Fibroblast of skin of left quadriceps (primary cell): ENCODE results near the gene SRPK2.

Source experiments
- DNase-seq, 2 experiments: peaks; one replicate each; pipeline ENCODE4 v3.0.0-alpha.2; 2013; ENCODE audit warnings: low read depth in 2 of 2

Gene SRPK2

GRCh38 chr7:105191331-105191730, 197.4 kb downstream of the SRPK2 start:
- no peak for DNase-seq

- no peak for DNase-seq
Observed at GRCh38 chr7:105189859-105190492, 198.7 kb downstream of the SRPK2 start.

GRCh38 chr7:105188201-105188600, 200.5 kb downstream of the SRPK2 start:
- no peak for DNase-seq

DNA sequence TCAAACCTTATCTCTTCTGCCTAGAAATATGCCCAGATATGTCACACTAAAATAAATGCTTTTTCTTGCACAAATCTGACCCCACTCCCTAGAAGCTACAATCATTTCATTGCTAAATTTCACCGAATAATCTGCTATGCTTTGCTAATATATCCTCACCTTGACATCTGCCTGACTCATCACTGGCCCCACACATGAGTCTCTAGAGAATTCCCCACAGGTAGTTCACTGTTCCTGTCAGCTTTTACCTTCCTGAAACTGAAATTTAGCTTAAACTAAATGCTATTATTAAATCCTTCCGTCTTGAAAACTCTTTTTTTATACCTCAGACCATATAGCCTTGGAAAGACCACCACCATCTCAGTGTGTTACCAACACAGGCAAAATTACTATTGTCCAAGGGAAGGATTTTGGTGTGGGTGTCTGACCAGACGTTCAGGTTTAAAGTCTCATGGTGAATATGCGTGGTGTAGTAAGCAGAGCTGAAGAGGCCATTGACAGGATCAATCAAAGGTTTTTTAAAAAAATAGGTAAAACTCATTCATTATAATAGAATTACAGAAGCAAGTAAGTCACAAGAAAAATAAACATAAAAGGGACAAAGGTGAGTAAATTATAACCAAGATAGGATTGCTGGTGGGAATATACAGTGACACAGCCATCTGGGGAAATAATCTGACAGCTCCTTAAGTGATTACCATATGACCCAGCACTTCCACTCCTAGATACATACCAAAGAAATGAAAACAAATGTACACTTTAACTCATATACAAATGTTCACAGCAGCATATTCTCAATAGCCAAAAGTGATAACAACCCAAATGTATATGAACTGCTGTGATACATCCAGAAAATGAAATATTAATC, 201.2 kb downstream of the SRPK2 start:
- DNase-seq: no peak

DNA sequence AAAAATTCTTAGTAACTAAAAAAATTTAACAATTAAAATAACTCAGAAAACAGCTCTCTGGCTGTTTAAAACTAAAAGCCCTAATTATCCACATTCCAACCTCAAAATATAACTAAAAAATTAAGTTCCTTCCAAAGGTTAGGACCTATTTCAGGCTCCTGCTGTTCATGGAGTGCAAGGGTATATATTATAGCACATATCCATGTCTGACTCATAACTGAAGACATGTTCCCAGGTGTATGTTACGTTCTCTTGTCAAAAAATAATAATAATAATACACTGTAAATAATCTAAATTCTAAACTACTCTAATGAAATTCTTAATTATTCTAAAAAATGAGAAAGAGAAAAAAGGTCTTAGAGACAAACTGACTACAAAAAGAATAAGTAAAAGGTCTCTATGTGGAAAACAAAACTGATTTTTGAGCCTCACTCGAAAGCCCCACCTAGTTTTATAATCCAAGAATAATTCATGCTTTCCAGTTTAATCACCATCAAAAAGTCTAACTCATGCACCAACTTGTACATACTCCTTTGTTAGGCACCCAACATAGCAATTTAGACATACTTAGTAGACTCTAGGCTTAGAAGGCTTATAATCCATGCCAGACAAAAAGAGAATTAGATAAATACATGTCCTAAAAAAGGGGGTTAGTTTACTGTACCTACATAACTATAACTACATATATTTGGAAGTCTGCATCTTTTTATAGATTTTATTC, 203.3 kb downstream of the SRPK2 start:
- DNase-seq: no peak

DNA sequence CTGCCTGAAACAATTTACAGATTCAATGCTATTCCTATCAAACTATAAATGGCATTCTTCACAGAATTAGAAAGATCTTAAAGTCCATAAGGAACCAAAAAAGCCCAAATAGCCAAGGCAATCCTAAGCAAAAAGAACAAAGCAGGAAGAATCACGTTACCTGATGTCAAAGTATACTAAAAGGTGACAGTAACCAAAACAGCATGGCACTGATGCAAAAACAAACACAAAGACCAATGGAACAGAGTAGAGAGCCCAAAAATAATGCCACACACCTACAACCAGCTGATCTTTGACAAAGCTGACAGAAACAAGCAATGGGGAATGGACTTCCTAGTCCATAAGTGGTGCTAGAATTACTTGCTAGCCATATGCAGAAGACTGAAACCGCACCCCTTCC, 208.7 kb downstream of the SRPK2 start:
- DNase-seq: no peak

GRCh38 chr7:105178928-105179541, 209.7 kb downstream of the SRPK2 start:
- no peak for DNase-seq

- DNase-seq: no peak
Observed at GRCh38 chr7:105178177-105178576, 210.5 kb downstream of the SRPK2 start.

GRCh38 chr7:105177026-105177425, 211.7 kb downstream of the SRPK2 start:
- no peak for DNase-seq

DNA sequence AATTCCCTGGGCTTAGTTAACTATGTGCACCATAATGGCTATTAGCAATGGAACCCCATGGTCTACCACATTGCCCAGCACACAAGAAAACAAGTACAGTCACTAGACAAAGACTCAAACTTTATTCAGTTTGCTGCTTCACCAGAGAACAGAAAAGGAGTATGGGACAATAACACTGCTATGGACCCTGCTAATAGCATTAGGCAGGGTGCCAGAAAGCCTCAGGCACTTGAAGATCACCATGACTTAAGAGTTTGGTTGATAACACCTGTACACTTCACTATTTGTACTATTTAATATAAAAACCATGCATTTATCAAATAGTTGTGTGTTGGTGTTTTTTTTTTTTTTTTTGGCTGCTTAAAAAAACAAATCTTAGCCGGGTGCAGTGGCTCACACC, 215.1 kb downstream of the SRPK2 start:
- DNase-seq: no peak

DNA sequence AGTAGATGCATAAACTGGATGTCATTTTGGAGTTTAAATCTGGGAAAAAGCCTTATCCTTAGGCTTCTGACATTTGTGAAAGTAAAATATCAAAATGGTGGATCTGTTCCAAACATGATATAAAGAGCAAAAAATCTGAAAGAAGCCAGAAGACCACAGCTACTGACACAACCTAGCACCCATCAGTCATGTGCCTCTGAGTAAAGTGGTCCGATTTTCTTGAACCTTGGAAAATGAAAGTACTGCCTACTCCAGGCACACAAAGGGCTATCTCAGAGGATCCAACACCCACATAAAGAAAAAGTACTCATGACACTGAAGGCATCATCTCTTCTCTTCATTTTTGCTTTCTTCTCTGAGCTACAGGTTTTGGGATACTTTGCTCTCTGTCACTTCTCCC, 224.0 kb downstream of the SRPK2 start:
- no peak for DNase-seq

GRCh38 chr7:105163718-105164117, 225.0 kb downstream of the SRPK2 start:
- no peak for DNase-seq

GRCh38 chr7:105161366-105161765, 227.4 kb downstream of the SRPK2 start:
- DNase-seq: no peak

DNA sequence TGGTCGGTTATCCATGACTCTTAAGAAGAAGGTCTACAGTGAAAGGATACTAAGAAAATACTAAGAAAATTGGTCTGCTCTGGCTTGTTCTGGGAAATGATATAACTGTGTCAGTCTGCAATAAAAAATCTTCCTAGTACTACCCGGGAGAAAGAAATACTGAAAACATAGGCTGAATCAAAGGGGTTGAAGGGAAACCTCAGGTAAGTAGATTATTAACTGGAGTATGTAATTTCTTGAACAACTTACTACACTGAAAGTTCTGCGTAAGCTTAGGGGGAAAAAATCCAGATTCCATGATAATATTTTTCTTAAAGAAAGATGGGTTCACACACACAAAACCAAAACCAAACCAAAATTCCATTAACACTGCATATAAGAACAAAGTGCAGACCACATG, 231.4 kb downstream of the SRPK2 start:
- DNase-seq: no peak

GRCh38 chr7:105156731-105157130, 232.0 kb downstream of the SRPK2 start:
- peak; percentile 11 to 18 for DNase-seq

- DNase-seq: no peak
Observed at GRCh38 chr7:105154084-105154483, 234.6 kb downstream of the SRPK2 start.

- no peak for DNase-seq
Observed at GRCh38 chr7:105153531-105153930, 235.2 kb downstream of the SRPK2 start.

GRCh38 chr7:105151152-105151551, 237.6 kb downstream of the SRPK2 start:
- no peak for DNase-seq

- peak in 1 of 2 experiments; percentile 3 for DNase-seq
Observed at GRCh38 chr7:105149827-105150226, 238.9 kb downstream of the SRPK2 start.

DNA sequence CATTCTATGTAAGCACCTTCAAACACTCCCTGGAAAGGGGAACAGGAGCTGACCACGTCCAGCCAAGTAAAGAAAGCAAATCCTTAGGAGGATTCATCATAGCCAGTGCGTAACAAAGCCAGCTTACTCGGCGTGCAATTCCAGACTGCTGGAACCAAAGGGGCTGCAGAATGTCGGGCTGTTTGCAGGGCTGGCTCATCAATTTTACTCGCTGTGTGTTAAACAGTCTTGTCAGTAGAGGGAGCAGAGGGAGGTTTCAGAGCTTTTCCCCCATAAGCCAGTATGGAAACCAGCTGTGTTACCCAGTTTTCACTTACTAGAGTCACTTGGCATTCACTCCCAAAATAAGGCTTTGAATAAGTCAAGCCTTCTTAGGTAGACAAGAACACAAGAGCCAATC, 247.7 kb downstream of the SRPK2 start:
- DNase-seq: peak; percentile 21 to 28

GRCh38 chr7:105139381-105139780, 249.3 kb downstream of the SRPK2 start:
- no peak for DNase-seq

DNA sequence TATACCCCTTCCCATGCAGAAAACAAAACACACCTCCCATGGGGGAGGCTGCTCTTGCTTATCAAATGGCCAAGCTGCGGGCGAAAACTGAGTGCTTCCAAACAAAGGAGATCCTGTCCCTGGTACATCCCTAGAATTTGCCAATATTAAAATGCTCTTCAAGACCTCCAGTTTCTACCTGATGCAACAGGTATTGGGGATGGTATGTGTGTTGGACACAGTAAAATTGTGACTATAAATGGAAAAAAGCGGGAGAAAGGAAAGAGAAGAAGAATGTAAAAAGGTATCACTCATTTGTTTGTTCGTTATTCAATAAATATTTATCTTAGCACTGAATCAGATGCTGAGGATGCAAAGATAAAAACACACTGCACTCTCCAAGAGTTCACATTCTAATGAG, 250.8 kb downstream of the SRPK2 start:
- no peak for DNase-seq
